CD14-positive monocyte (primary cell): Measurements from ENCODE around the gene IFT25. TPM values are rescaled to one million over a fixed set of nuclear protein-coding genes. Genes with fewer than 3 reads are reported as not detected.
A peak's percentile ranks its signal among the peaks of the same experiment; 100 is the strongest.

ENCODE experiments used
- DNase-seq, 3 donors: peaks; one replicate each; pipeline ENCODE4 v3.0.0-alpha.2; 2011 to 2022
- H2AFZ ChIP-seq: 2 replicates; pipeline ENCODE4 v1.6.0; 2012; ENCODE audit warnings: mild to moderate bottlenecking, low read depth, low read length, inconsistent platforms; ENCODE audit not compliant: insufficient read depth, poor library complexity, severe bottlenecking
- H3K27ac ChIP-seq, 2 donors: 1 replicate in 1 of 2; 2 replicates in 1 of 2; pipeline ENCODE4 v1.5.1; 2012 to 2013; ENCODE audit warnings: low read length in 2 of 2, control low read depth in 1 of 2, inconsistent platforms in 1 of 2, low read depth in 1 of 2, mild to moderate bottlenecking in 1 of 2
- H3K27me3 ChIP-seq, 2 donors: one replicate each; pipeline versions ENCODE4 v1.6.0 to v1.6.1; 2011 to 2013; ENCODE audit warnings: low read length in 2 of 2; ENCODE audit not compliant: control insufficient read depth in 2 of 2, insufficient read depth in 2 of 2
- H3K36me3 ChIP-seq, 2 donors: replicated peaks in 1 of 2; 1 replicate in 1 of 2; 2 replicates in 1 of 2; pipeline versions ENCODE4 v1.5.1 to v1.6.1; 2012 to 2013; ENCODE audit warnings: low read length in 2 of 2, control low read depth in 1 of 2, inconsistent platforms in 1 of 2, mild to moderate bottlenecking in 1 of 2; ENCODE audit not compliant: insufficient read depth in 2 of 2, control insufficient read depth in 1 of 2
- H3K4me1 ChIP-seq, 2 donors: 1 replicate in 1 of 2; 2 replicates in 1 of 2; pipeline versions ENCODE4 v1.5.1 to v1.6.1; 2012 to 2013; ENCODE audit warnings: low read length in 2 of 2, control low read depth in 1 of 2, inconsistent platforms in 1 of 2, mild to moderate bottlenecking in 1 of 2, moderate library complexity in 1 of 2; ENCODE audit not compliant: insufficient read depth in 2 of 2, control insufficient read depth in 1 of 2
- H3K4me2 ChIP-seq: replicated peaks from 2 replicates; pipeline ENCODE3; 2012; ENCODE audit warnings: low read length, moderate library complexity, mild to moderate bottlenecking; ENCODE audit not compliant: poor library complexity, severe bottlenecking; ENCODE audit errors: extremely low read depth
- H3K4me3 ChIP-seq, 3 experiments: fragments of 200-600 bp in 1 of 3; sonication (generic) in 1 of 3; replicated peaks in 1 of 3; 1 replicate in 2 of 3; 2 replicates in 1 of 3; pipeline ENCODE4 v1.5.1; 2011 to 2013; ENCODE audit warnings: low read length in 3 of 3, mild to moderate bottlenecking in 3 of 3, control low read depth in 2 of 3, low read depth in 2 of 3, inconsistent platforms in 1 of 3, moderate library complexity in 1 of 3
- H3K79me2 ChIP-seq: 2 replicates; pipeline ENCODE4 v1.6.0; 2012; ENCODE audit warnings: mild to moderate bottlenecking, control low read depth, inconsistent platforms, low read length, moderate library complexity; ENCODE audit not compliant: insufficient read depth
- H3K9ac ChIP-seq: 2 replicates; pipeline ENCODE4 v1.6.0; 2017; ENCODE audit warnings: low read length, mild to moderate bottlenecking; ENCODE audit not compliant: insufficient read depth, poor library complexity, severe bottlenecking
- H3K9me3 ChIP-seq, 2 donors: replicated peaks in 1 of 2; 1 replicate in 1 of 2; 2 replicates in 1 of 2; pipeline versions ENCODE4 v1.5.1 to v1.6.1; 2012 to 2013; ENCODE audit warnings: low read length in 2 of 2, control low read depth in 1 of 2; ENCODE audit not compliant: control insufficient read depth in 1 of 2, insufficient read depth in 1 of 2
- H4K20me1 ChIP-seq: 2 replicates; pipeline ENCODE4 v1.6.0; 2012; ENCODE audit warnings: mild to moderate bottlenecking, low read length, control low read depth, moderate library complexity; ENCODE audit not compliant: insufficient read depth
- H3K27ac Mint-ChIP-seq, 7 donors: one replicate each; pipeline ENCODE4 v1.8.0; 2020; ENCODE audit warnings: mild to moderate bottlenecking in 7 of 7, mixed read lengths in 7 of 7, moderate library complexity in 6 of 7, inconsistent platforms in 2 of 7
- H3K27me3 Mint-ChIP-seq, 3 donors: one replicate each; pipeline ENCODE4 v1.8.0; 2021 to 2022; ENCODE audit warnings: low read depth in 3 of 3, mild to moderate bottlenecking in 3 of 3, mixed read lengths in 3 of 3, moderate library complexity in 3 of 3, inconsistent platforms in 1 of 3
- H3K36me3 Mint-ChIP-seq, 2 donors: one replicate each; pipeline ENCODE4 v1.8.0; 2020; ENCODE audit warnings: mixed read lengths in 2 of 2, inconsistent platforms in 1 of 2, mild to moderate bottlenecking in 1 of 2
- H3K4me1 Mint-ChIP-seq: one replicate; pipeline ENCODE4 v1.8.0; 2020; ENCODE audit warnings: mild to moderate bottlenecking, mixed read lengths
- H3K4me3 Mint-ChIP-seq, 2 donors: one replicate each; pipeline ENCODE4 v1.8.0; 2020; ENCODE audit warnings: mild to moderate bottlenecking in 2 of 2, mixed read lengths in 2 of 2, moderate library complexity in 1 of 2
- H3K9me3 Mint-ChIP-seq, 7 donors: one replicate each; pipeline ENCODE4 v1.8.0; 2020 to 2022; ENCODE audit warnings: mixed read lengths in 7 of 7, mild to moderate bottlenecking in 6 of 7, moderate library complexity in 6 of 7, inconsistent platforms in 2 of 7
- CTCF ChIP-seq: fragments of 200-600 bp; IDR thresholded peaks from one replicate; pipeline ENCODE4 v1.8.0; 2022; ENCODE audit warnings: antibody characterized with exemption, mild to moderate bottlenecking
- WGBS: methylation state at CpG from one replicate; pipeline ENCODE4 v1.1.5; 2013; ENCODE audit warnings: missing lambda C conversion rate; ENCODE audit not compliant: insufficient coverage; 5-methylcytosine and 5-hydroxymethylcytosine counted together
- intact Hi-C, 2 donors: fragments of 100-400 bp; cut with micrococcal nuclease; formaldehyde crosslinking; loops; one replicate each; pipeline versions ENCODE4 v1.15.0 to v1.15.1; 2023
- polyA plus RNA-seq, 3 donors: library from polyadenylated mRNA; depleted of rRNA in 1 of 3; unstranded in 2 of 3; stranded (reverse) in 1 of 3; fragments of 300-500 nt in 2 of 3; fragments of >200 nt in 1 of 3; fragmentation: Illumina TruSeq in 2 of 3; gene quantifications; 1 replicate in 2 of 3; 2 replicates in 1 of 3; pipeline ENCODE4 v1.2.3, GENCODE V29; 2012 to 2021

Gene IFT25
- polyA plus RNA-seq, 3 donors: 17.1 to 30.6 (median 27.8) TPM

- Histone ChIP-seq H3K27ac (no peak overlapping the region), H3K27me3 (no peaks in the 10 kb centered on the region), H3K36me3 (no peaks in the 10 kb centered on the region), H3K79me2 (no peaks in the 10 kb centered on the region), H3K4me3 (no peak overlapping the region), H3K9me3 (no peaks in the 10 kb centered on the region), H2AFZ (peak overlapping the region; percentile 17), H4K20me1 (no peaks in the 10 kb centered on the region), H3K4me2 (no peak overlapping the region), H3K9ac (no peak overlapping the region), H3K4me1 (peaks cover 15 to 17% of the 10 kb centered on the region in 2 donors)
- Mint-ChIP-seq H3K27me3 (no peaks in the 10 kb centered on the region), H3K4me1 (peaks cover 30% of the 10 kb centered on the region), H3K9me3 (no peaks in the 10 kb centered on the region), H3K27ac (no peak overlapping the region), H3K4me3 (no peak overlapping the region), H3K36me3 (no peaks in the 10 kb centered on the region)
- 100% methylated on average over 4 of the region's 6 CpGs for WGBS
- TF ChIP-seq CTCF: no peak
- intact Hi-C loops: no loop called here
- no peak for DNase-seq
Observed at GRCh38 chr1:53981220-53981619, 35.7 kb upstream of the IFT25 start.

GRCh38 chr1:53979712-53980450, 34.4 kb upstream of the IFT25 start:
- Mint-ChIP-seq H3K36me3 (no peaks in the 10 kb centered on the region), H3K9me3 (no peaks in the 10 kb centered on the region), H3K27ac (peak overlapping the region in 3 of 7 donors; percentile 14 to 77 (median 38)), H3K4me3 (no peak overlapping the region), H3K4me1 (peaks cover 30% of the 10 kb centered on the region), H3K27me3 (no peaks in the 10 kb centered on the region)
- H3K4me1 ChIP-seq: peaks cover 15 to 17% of the 10 kb centered on the region in 2 donors
- H3K36me3 ChIP-seq: no peaks in the 10 kb centered on the region
- WGBS: 90% methylated on average over 11 of the region's 13 CpGs
- no peaks in the 10 kb centered on the region for H3K9me3 ChIP-seq
- no peak overlapping the region for H3K4me3 ChIP-seq
- no peaks in the 10 kb centered on the region for H4K20me1 ChIP-seq
- no peak overlapping the region for H3K4me2 ChIP-seq
- H3K9ac ChIP-seq: no peak overlapping the region
- no peaks in the 10 kb centered on the region for H3K79me2 ChIP-seq
- peak overlapping the region; percentile 4 for H2AFZ ChIP-seq
- H3K27ac ChIP-seq: no peak overlapping the region
- intact Hi-C loops: no loop called here
- TF ChIP-seq CTCF: no peak
- peak in 1 of 3 donors; percentile 12 for DNase-seq
- no peaks in the 10 kb centered on the region for H3K27me3 ChIP-seq
